Caco-2 (cell line): ENCODE results near the gene PDCD5. TPM values are rescaled to one million over a fixed set of nuclear protein-coding genes. Genes with fewer than 3 reads are reported as not detected.
"Not testable (repeated sequence)": the region's sequence is repeated elsewhere in the genome, so short reads cannot be mapped to it uniquely, and the experiment has no call there.

Experiments
- BruUV-seq: library from RNA; stranded (reverse); fragments of 400-500 nt; replicated peaks from 2 replicates; lab custom pipeline; 2021; lab: Mats Ljungman, UMichigan
- CTCF ChIA-PET: fragments of 300-600 bp; sonication (Branson Sonifier 250); formaldehyde crosslinking; loops from one replicate; lab custom pipeline; 2022; ENCODE audit warnings: antibody characterized with exemption; lab: Charles Lee
- POLR2A ChIA-PET: fragments of 300-600 bp; sonication (Branson Sonifier 250); formaldehyde crosslinking; loops from one replicate; lab custom pipeline; 2022; ENCODE audit warnings: antibody characterized with exemption; lab: Charles Lee
- DNase-seq, 2 experiments: peaks; one replicate each; pipeline versions ENCODE4 v3.0.0 to v3.0.0-alpha.2; 2020 to 2022
- H3K27me3 ChIP-seq: replicated peaks from 2 replicates; pipeline ENCODE4 v1.6.0; 2011; ENCODE audit warnings: low read length; ENCODE audit not compliant: control insufficient read depth, insufficient read depth
- H3K36me3 ChIP-seq: 2 replicates; pipeline ENCODE4 v1.5.1; 2011; ENCODE audit warnings: low read length; ENCODE audit not compliant: control insufficient read depth, insufficient read depth
- H3K4me1 ChIP-seq: fragments of 250-450 bp; sonication (Bioruptor Pico); 2 replicates; pipeline ENCODE4 v1.5.1; 2020; ENCODE audit warnings: mild to moderate bottlenecking
- H3K4me3 ChIP-seq: 2 replicates; pipeline ENCODE4 v1.5.1; 2011; ENCODE audit warnings: low read depth, mild to moderate bottlenecking, control low read depth, low read length
- H3K9me3 ChIP-seq: fragments of 250-450 bp; sonication (Bioruptor Pico); 2 replicates; pipeline ENCODE4 v1.5.1; 2020; ENCODE audit warnings: mild to moderate bottlenecking, moderate library complexity
- H3K27ac Mint-ChIP-seq: one replicate; pipeline ENCODE4 v1.8.0; 2022; ENCODE audit warnings: mixed read lengths; ENCODE audit not compliant: unreplicated experiment
- H3K27me3 Mint-ChIP-seq: one replicate; pipeline ENCODE4 v1.8.0; 2022; ENCODE audit warnings: mixed read lengths; ENCODE audit not compliant: insufficient read depth, unreplicated experiment
- H3K36me3 Mint-ChIP-seq: one replicate; pipeline ENCODE4 v1.8.0; 2022; ENCODE audit warnings: mild to moderate bottlenecking, mixed read lengths; ENCODE audit not compliant: insufficient read depth, unreplicated experiment
- H3K4me1 Mint-ChIP-seq: one replicate; pipeline ENCODE4 v1.8.0; 2022; ENCODE audit warnings: low read depth, mixed read lengths; ENCODE audit not compliant: unreplicated experiment
- H3K4me3 Mint-ChIP-seq: one replicate; pipeline ENCODE4 v1.8.0; 2022; ENCODE audit warnings: mild to moderate bottlenecking, moderate library complexity, mixed read lengths; ENCODE audit not compliant: unreplicated experiment
- H3K9me3 Mint-ChIP-seq: one replicate; pipeline ENCODE4 v1.8.0; 2022; ENCODE audit warnings: mixed read lengths; ENCODE audit not compliant: unreplicated experiment
- CTCF ChIP-seq, 2 experiments: fragments of 200-600 bp in 1 of 2; IDR thresholded peaks; 1 replicate in 1 of 2; 2 replicates in 1 of 2; pipeline versions ENCODE4 v1.5.1 to v1.8.0; 2011 to 2022; ENCODE audit warnings: antibody characterized with exemption in 1 of 2, control low read depth in 1 of 2, inconsistent platforms in 1 of 2, low read depth in 1 of 2, low read length in 1 of 2, mild to moderate bottlenecking in 1 of 2, moderate library complexity in 1 of 2; ENCODE audit not compliant: insufficient read depth in 1 of 2, severe bottlenecking in 1 of 2, unreplicated experiment in 1 of 2
- intact Hi-C: fragments of 100-400 bp; cut with micrococcal nuclease; formaldehyde crosslinking; loops from one replicate; pipeline ENCODE4 v1.10.0; 2022; ENCODE audit not compliant: unreplicated experiment
- total RNA-seq: library from RNA; stranded (reverse); gene quantifications from 2 replicates; pipeline ENCODE4 v1.2.3, GENCODE V29; 2022

Gene PDCD5
- total RNA-seq, 1 experiment from 2014 or later: 219 TPM

GRCh38 chr19:32539240-32539916 is 41.6 kb upstream of the PDCD5 start:
- no peak for TF ChIP-seq CTCF (IDR thresholded peaks at IDR 0.05; ENCODE audit: insufficient read depth in 1 of 2, low read depth in 1 of 2, low read length in 1 of 2, severe bottlenecking in 1 of 2, unreplicated experiment in 1 of 2)
- POLR2A ChIA-PET: no interaction called here
- CTCF ChIA-PET: no interaction called here

GRCh38 chr19:32540621-32541020 is 40.4 kb upstream of the PDCD5 start:
- TF ChIP-seq CTCF (IDR thresholded peaks at IDR 0.05; ENCODE audit: insufficient read depth in 1 of 2, low read depth in 1 of 2, low read length in 1 of 2, severe bottlenecking in 1 of 2, unreplicated experiment in 1 of 2): no peak
- no peaks in the 10 kb centered on the region for H3K36me3 Mint-ChIP-seq
- DNase-seq: no peak
- Histone ChIP-seq H3K27me3 (no peaks in the 10 kb centered on the region), H3K36me3 (no peaks in the 10 kb centered on the region), H3K9me3 (no peaks in the 10 kb centered on the region), H3K4me3 (no peak overlapping the region), H3K4me1 (no peaks in the 10 kb centered on the region)
- peaks cover 8% of the 10 kb centered on the region for H3K27me3 Mint-ChIP-seq
- CTCF ChIA-PET: interaction anchor here (0.6 kb wide), 1 partner anchor 76 kb away, joined by 3 read pairs; no protein-coding TSS in a partner anchor
- H3K9me3 Mint-ChIP-seq: peaks cover 11% of the 10 kb centered on the region
- no TSS peak for BruUV-seq
- H3K27ac Mint-ChIP-seq: no peak overlapping the region
- no peaks in the 10 kb centered on the region for H3K4me1 Mint-ChIP-seq
- POLR2A ChIA-PET: no interaction called here
- intact Hi-C loops: no loop called here
- no peak overlapping the region for H3K4me3 Mint-ChIP-seq

More at GRCh38 chr19:32539240-32539916, 41.6 kb upstream of the PDCD5 start:
- Histone ChIP-seq H3K9me3 (no peaks in the 10 kb centered on the region), H3K4me3 (no peak overlapping the region), H3K27me3 (no peaks in the 10 kb centered on the region), H3K36me3 (no peaks in the 10 kb centered on the region), H3K4me1 (no peaks in the 10 kb centered on the region)
- no peak for DNase-seq
- Mint-ChIP-seq H3K4me1 (no peaks in the 10 kb centered on the region), H3K4me3 (no peak overlapping the region), H3K9me3 (peaks cover 11% of the 10 kb centered on the region), H3K27me3 (peaks cover 8% of the 10 kb centered on the region), H3K27ac (no peak overlapping the region), H3K36me3 (no peaks in the 10 kb centered on the region)
- intact Hi-C loops: no loop called here
- no TSS peak for BruUV-seq

- H3K36me3 ChIP-seq, H3K4me1 ChIP-seq, H3K9me3 ChIP-seq, CTCF ChIA-PET, H3K27me3 Mint-ChIP-seq, H3K36me3 Mint-ChIP-seq, H3K27ac Mint-ChIP-seq, DNase-seq, intact Hi-C loops, POLR2A ChIA-PET, H3K4me3 ChIP-seq, BruUV-seq, H3K4me1 Mint-ChIP-seq, H3K4me3 Mint-ChIP-seq, H3K27me3 ChIP-seq: not testable (repeated sequence)
- peaks cover 11% of the 10 kb centered on the region for H3K9me3 Mint-ChIP-seq
These were observed 39.6 kb upstream of the PDCD5 start for GRCh38 chr19:32541376-32541775.
